GM10266 (cell line): ENCODE measurements around the gene TUBGCP6.

Experiments
- DNase-seq: peaks from one replicate; pipeline ENCODE4 v3.0.0; 2012; ENCODE audit errors: extremely low spot score
- TF ChIP-seq, protein P1 (sequence below): IDR thresholded peaks from 2 replicates; pipeline ENCODE4 v1.5.1; 2012; ENCODE audit warnings: mild to moderate bottlenecking, low read depth; ENCODE audit not compliant: control insufficient read depth, insufficient read depth; ENCODE audit errors: missing control alignments

TUBGCP6 gene

DNA sequence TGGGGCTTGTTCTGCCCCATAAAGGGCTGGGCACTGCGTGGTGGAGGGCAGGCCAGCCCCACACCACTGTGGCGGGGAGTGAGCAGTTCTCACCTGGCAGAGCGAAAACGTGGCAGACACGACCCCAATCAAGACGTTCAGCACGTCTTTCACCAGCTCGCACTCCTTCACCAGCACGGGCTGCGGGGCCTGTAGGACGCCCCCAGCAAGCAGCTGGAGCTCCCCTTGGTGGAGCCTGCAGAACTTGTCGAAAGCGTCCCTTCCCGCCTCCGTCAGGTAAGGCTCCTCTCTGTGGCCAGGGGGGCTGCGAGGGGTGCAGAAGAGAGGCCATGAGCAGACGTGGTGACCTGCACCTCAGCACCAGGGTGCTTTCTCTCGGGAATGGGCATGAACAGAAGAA, 11.6 kb downstream of the TUBGCP6 start:
- TF ChIP-seq, protein P1, sequence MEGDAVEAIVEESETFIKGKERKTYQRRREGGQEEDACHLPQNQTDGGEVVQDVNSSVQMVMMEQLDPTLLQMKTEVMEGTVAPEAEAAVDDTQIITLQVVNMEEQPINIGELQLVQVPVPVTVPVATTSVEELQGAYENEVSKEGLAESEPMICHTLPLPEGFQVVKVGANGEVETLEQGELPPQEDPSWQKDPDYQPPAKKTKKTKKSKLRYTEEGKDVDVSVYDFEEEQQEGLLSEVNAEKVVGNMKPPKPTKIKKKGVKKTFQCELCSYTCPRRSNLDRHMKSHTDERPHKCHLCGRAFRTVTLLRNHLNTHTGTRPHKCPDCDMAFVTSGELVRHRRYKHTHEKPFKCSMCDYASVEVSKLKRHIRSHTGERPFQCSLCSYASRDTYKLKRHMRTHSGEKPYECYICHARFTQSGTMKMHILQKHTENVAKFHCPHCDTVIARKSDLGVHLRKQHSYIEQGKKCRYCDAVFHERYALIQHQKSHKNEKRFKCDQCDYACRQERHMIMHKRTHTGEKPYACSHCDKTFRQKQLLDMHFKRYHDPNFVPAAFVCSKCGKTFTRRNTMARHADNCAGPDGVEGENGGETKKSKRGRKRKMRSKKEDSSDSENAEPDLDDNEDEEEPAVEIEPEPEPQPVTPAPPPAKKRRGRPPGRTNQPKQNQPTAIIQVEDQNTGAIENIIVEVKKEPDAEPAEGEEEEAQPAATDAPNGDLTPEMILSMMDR, result no peak
- no peak for DNase-seq

DNA sequence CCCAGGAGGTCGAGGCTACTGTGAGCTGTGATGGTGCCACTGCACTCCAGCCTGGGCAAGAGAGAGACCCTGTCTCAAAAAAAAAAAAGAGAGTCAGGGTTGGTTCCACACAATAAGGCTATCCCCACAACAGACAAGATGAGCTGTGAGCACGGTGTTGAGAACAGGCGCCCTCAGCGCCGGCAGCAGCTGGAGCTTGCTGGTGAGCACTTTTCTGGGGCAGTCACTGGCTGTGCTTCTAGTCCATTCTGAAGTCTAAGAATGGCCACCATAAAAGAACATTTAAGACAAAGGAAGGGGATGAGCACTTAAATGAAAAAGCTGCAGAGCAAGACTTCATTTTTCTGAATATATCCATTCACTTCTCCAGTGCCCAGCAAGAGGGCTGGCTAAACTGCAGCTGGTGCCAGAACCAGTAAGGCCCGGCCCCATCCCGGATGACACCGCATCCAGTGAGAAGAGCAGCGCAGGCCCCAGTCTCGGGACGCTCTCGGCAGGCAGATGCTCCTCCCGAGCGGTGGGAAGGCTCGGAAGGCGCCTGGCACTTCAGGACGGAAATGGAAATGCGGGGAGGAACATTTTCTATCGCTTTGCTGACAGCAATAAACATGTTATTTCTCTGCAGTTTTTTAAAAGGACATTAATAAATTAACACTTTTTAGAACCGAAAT, 12.2 kb downstream of the TUBGCP6 start:
- no peak for DNase-seq
- TF ChIP-seq, protein P1, result no peak

DNA sequence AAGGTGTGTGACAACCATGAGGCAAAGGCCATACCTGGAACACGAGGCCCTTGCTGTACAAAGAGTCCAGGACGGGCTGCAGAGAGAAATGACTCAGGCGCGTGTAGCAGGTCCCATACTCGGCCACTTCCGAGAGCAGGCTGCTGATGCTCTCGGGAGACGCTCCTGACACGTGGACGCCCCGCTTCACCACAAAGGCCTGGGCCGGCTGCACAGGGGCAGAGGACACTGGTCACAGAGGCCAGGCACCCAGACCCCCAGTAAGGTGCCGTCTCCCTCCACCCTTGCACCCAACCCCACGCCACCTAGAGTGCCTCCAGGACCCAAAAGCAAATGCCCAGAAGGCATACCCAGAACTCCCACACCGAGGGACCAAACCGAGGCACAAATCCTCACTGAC, 15.5 kb downstream of the TUBGCP6 start:
- TF ChIP-seq, protein P1, result no peak
- DNase-seq, result no peak

DNA sequence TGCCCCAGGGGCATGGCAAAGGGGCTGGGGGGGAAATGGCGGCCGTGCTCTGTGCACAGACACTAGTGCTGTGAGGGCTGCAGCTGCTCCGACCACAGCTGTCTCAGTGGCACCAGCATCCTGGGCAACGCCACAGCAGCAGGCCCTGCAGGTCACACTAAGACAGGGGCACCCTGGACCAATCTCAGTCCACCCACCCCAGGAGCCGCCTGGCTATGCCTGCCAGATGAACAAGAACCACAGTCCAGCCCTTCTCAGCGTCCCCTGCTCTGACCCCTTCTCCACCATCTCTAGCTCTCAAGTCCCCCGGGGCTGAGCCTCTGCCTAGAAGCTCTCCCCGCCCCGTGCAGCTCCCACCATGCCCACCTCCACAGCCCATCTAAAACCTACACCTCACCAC, 16.5 kb downstream of the TUBGCP6 start:
- TF ChIP-seq, protein P1, result no peak
- DNase-seq, result no peak

GRCh38 chr22:50227579-50228215, 17.1 kb downstream of the TUBGCP6 start:
- TF ChIP-seq, protein P1, result no peak
- DNase-seq, result no peak

DNA sequence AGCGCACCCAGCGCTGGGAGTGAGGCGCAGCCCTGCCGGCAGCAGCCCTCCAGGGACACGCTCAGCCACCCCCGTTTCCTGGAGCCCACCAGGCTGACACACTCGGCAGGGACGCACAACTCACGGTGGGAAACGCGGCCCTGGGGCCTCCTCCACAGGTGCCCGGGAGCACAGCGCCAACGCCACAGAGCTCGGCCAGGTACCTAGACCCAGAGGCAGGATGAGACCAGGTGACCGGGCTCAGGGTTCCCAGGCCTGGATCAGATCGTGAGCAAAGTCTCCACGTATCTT, 18.0 kb downstream of the TUBGCP6 start:
- TF ChIP-seq, protein P1, result no peak

GRCh38 chr22:50226063-50226874, 18.6 kb downstream of the TUBGCP6 start:
- no peak for DNase-seq
- TF ChIP-seq, protein P1, result no peak

More for the DNA sequence above, 18.0 kb downstream of the TUBGCP6 start:
- DNase-seq, result no peak
